SK-N-SH treated with all-trans-retinoic acid at 6 μM for 48 hours (cell line): ENCODE results near the gene CLEC1A.

Experiments used
- ATAC-seq: fragments of 200-7000 bp; cut with Tn5 transposase; 3 replicates; pipeline ENCODE4 v1.9.1; 2020; ENCODE audit warnings: mild to moderate bottlenecking, moderate library complexity
- BACH2 ChIP-seq: fragments of 250-450 bp; sonication (Bioruptor Pico); IDR thresholded peaks from 2 replicates; pipeline ENCODE4 v1.9.0; 2021; ENCODE audit warnings: mild to moderate bottlenecking, borderline replicate concordance
- CREB5 ChIP-seq: fragments of 250-450 bp; sonication (Bioruptor Pico); IDR thresholded peaks from 2 replicates; pipeline ENCODE4 v1.5.1; 2020; ENCODE audit warnings: low read depth, mild to moderate bottlenecking, moderate library complexity
- CSDC2 ChIP-seq: fragments of 250-450 bp; sonication (Bioruptor Pico); IDR thresholded peaks from 2 replicates; pipeline ENCODE4 v1.5.0; 2020; ENCODE audit warnings: mild to moderate bottlenecking, moderate library complexity
- CSRNP3 ChIP-seq: fragments of 250-450 bp; sonication (Bioruptor Pico); IDR thresholded peaks from 2 replicates; pipeline ENCODE4 v1.5.1; 2021; ENCODE audit warnings: mild to moderate bottlenecking, moderate library complexity
- ESRRG ChIP-seq: fragments of 250-450 bp; sonication (Bioruptor Pico); IDR thresholded peaks from 2 replicates; pipeline ENCODE4 v1.6.1; 2021; ENCODE audit warnings: mild to moderate bottlenecking
- GLIS3 ChIP-seq: fragments of 250-450 bp; sonication (Bioruptor Pico); IDR thresholded peaks from 2 replicates; pipeline ENCODE4 v1.5.0; 2020; ENCODE audit warnings: mild to moderate bottlenecking, moderate library complexity
- PPARA ChIP-seq: fragments of 250-450 bp; sonication (Bioruptor Pico); IDR thresholded peaks from 2 replicates; pipeline ENCODE4 v1.5.0; 2020; ENCODE audit warnings: mild to moderate bottlenecking, borderline replicate concordance
- RARB ChIP-seq: fragments of 250-450 bp; sonication (Bioruptor Pico); IDR thresholded peaks from 2 replicates; pipeline ENCODE4 v1.8.0; 2021; ENCODE audit warnings: mild to moderate bottlenecking, moderate library complexity
- SNAI2 ChIP-seq: fragments of 250-450 bp; sonication (Bioruptor Pico); IDR thresholded peaks from 2 replicates; pipeline ENCODE4 v1.5.0; 2020; ENCODE audit warnings: mild to moderate bottlenecking, moderate library complexity
- TCF4 ChIP-seq: fragments of 250-450 bp; sonication (Bioruptor Pico); IDR thresholded peaks from 2 replicates; pipeline ENCODE4 v1.8.0; 2021; ENCODE audit warnings: mild to moderate bottlenecking, moderate library complexity, borderline replicate concordance
- TOX ChIP-seq: fragments of 250-450 bp; sonication (Bioruptor Pico); IDR thresholded peaks from 2 replicates; pipeline ENCODE4 v1.8.0; 2021; ENCODE audit warnings: mild to moderate bottlenecking, moderate library complexity, borderline replicate concordance
- TSHZ2 ChIP-seq: fragments of 250-450 bp; sonication (Bioruptor Pico); IDR thresholded peaks from 2 replicates; pipeline ENCODE4 v1.5.0; 2020; ENCODE audit warnings: mild to moderate bottlenecking, moderate library complexity
- ZC3H10 ChIP-seq: fragments of 250-450 bp; sonication (Bioruptor Pico); IDR thresholded peaks from 2 replicates; pipeline ENCODE4 v1.5.1; 2021; ENCODE audit warnings: mild to moderate bottlenecking, moderate library complexity
- ZFP30 ChIP-seq: fragments of 450-650 bp; formaldehyde crosslinking; IDR thresholded peaks from 2 replicates; pipeline ENCODE4 v1.5.0; 2022; ENCODE audit warnings: mild to moderate bottlenecking, moderate library complexity
- ZNF565 ChIP-seq: fragments of 450-650 bp; formaldehyde crosslinking; conservative IDR thresholded peaks from 2 replicates; pipeline ENCODE4 v1.5.0; 2020; ENCODE audit warnings: low read depth, mild to moderate bottlenecking, moderate library complexity
- ZNF70 ChIP-seq: fragments of 450-650 bp; formaldehyde crosslinking; IDR thresholded peaks from 2 replicates; pipeline ENCODE4 v1.5.0; 2020; ENCODE audit warnings: mild to moderate bottlenecking, moderate library complexity
- ZNF8 ChIP-seq: fragments of 450-650 bp; formaldehyde crosslinking; IDR thresholded peaks from 2 replicates; pipeline ENCODE4 v1.5.0; 2020; ENCODE audit warnings: mild to moderate bottlenecking, moderate library complexity
- TF ChIP-seq, protein P1 (sequence below): fragments of 250-450 bp; sonication (Bioruptor Pico); IDR thresholded peaks from 2 replicates; pipeline ENCODE4 v1.8.0; 2020; ENCODE audit warnings: mild to moderate bottlenecking, moderate library complexity, borderline replicate concordance

The CLEC1A gene

GRCh38 chr12:10052193-10052913 lies 46.4 kb downstream of the CLEC1A start:
- no peak for ATAC-seq
- TF ChIP-seq CSDC2 (CRISPR knock-in tag) (no peak), ZFP30 (CRISPR knock-in tag) (no peak), TSHZ2 (CRISPR knock-in tag) (no peak), SNAI2 (CRISPR knock-in tag) (no peak), ZNF8 (no peak), BACH2 (no peak), ZC3H10 (CRISPR knock-in tag) (no peak), CREB5 (CRISPR knock-in tag) (no peak), RARB (CRISPR knock-in tag) (no peak), ESRRG (no peak), TOX (CRISPR knock-in tag) (no peak), GLIS3 (no peak), CSRNP3 (CRISPR knock-in tag) (no peak)
- TF ChIP-seq, protein P1, sequence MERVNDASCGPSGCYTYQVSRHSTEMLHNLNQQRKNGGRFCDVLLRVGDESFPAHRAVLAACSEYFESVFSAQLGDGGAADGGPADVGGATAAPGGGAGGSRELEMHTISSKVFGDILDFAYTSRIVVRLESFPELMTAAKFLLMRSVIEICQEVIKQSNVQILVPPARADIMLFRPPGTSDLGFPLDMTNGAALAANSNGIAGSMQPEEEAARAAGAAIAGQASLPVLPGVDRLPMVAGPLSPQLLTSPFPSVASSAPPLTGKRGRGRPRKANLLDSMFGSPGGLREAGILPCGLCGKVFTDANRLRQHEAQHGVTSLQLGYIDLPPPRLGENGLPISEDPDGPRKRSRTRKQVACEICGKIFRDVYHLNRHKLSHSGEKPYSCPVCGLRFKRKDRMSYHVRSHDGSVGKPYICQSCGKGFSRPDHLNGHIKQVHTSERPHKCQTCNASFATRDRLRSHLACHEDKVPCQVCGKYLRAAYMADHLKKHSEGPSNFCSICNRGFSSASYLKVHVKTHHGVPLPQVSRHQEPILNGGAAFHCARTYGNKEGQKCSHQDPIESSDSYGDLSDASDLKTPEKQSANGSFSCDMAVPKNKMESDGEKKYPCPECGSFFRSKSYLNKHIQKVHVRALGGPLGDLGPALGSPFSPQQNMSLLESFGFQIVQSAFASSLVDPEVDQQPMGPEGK (CRISPR knock-in tag): no peak

- TF ChIP-seq TSHZ2 (CRISPR knock-in tag) (no peak), ZNF565 (CRISPR knock-in tag) (no peak), ZNF70 (CRISPR knock-in tag) (no peak)
- TF ChIP-seq, protein P1 (CRISPR knock-in tag): no peak
- no peak for ATAC-seq
These were observed 50.3 kb downstream of the CLEC1A start for GRCh38 chr12:10048526-10048925.

DNA sequence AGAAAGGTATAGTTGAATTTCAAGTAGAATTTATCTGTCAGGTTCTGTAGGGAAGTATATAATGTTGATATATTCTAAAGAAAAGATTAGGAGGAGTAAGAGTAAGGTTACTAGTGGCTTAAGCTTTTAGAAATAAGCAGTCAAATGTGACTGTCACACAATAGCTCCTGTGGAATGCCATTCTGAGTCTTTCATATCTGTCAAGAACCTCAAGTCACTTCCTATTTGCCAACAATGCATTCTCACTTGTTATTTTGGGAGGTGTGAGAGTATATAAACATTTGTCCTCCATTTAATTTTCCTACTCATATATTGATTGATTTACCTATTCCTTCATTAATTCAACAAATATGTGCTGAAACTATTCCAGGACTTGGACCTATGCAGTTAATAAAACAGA lies 56.6 kb downstream of the CLEC1A start:
- no peak for ATAC-seq
- TF ChIP-seq TCF4 (CRISPR knock-in tag): no peak
- no peak for TF ChIP-seq CSDC2 (CRISPR knock-in tag)
- TF ChIP-seq, protein P1 (CRISPR knock-in tag): no peak
- no peak for TF ChIP-seq CSRNP3 (CRISPR knock-in tag)
- TF ChIP-seq ZC3H10 (CRISPR knock-in tag): no peak
- TF ChIP-seq ZNF565 (CRISPR knock-in tag): no peak
- no peak for TF ChIP-seq ZNF8
- no peak for TF ChIP-seq BACH2
- TF ChIP-seq TOX (CRISPR knock-in tag): no peak
- no peak for TF ChIP-seq PPARA (CRISPR knock-in tag)
- no peak for TF ChIP-seq GLIS3
